Adipocyte (in vitro differentiated cells): ENCODE data around the gene TMEM164.

Source experiments
- DNase-seq: peaks from one replicate; pipeline ENCODE4 v3.0.0-alpha.2; 2015; ENCODE audit warnings: low read depth
- H3K27me3 ChIP-seq: replicated peaks from 2 replicates; pipeline ENCODE4 v1.7.0; 2013; ENCODE audit warnings: mild to moderate bottlenecking, low read length, moderate library complexity; ENCODE audit not compliant: control insufficient read depth, insufficient read depth
- H3K36me3 ChIP-seq: 2 replicates; pipeline ENCODE4 v1.7.0; 2013; ENCODE audit warnings: low read length, mild to moderate bottlenecking, moderate library complexity; ENCODE audit not compliant: control insufficient read depth, insufficient read depth, severe bottlenecking
- H3K4me1 ChIP-seq: 2 replicates; pipeline ENCODE4 v1.7.0; 2013; ENCODE audit warnings: mild to moderate bottlenecking, low read length, moderate library complexity; ENCODE audit not compliant: control insufficient read depth, insufficient read depth
- H3K4me3 ChIP-seq: 2 replicates; pipeline ENCODE4 v1.7.0; 2013; ENCODE audit warnings: mild to moderate bottlenecking, low read length, moderate library complexity
- H3K9ac ChIP-seq: 2 replicates; pipeline ENCODE4 v1.7.0; 2013; ENCODE audit warnings: mild to moderate bottlenecking, low read length, moderate library complexity
- H3K9me3 ChIP-seq: 2 replicates; pipeline ENCODE4 v1.7.0; 2013; ENCODE audit warnings: mild to moderate bottlenecking, low read length, moderate library complexity; ENCODE audit not compliant: control insufficient read depth

The TMEM164 gene

GRCh38 chrX:110004731-110005369 lies 1.9 kb downstream of the TMEM164 start:
- Histone ChIP-seq H3K36me3 (no peaks in the 10 kb centered on the region), H3K9ac (no peak overlapping the region), H3K9me3 (no peaks in the 10 kb centered on the region), H3K4me1 (peaks cover 20% of the 10 kb centered on the region), H3K27me3 (peaks cover 8% of the 10 kb centered on the region), H3K4me3 (peak overlapping the region; percentile 83)
- no peak for DNase-seq

- Histone ChIP-seq H3K4me3 (no peak overlapping the region), H3K9me3 (no peaks in the 10 kb centered on the region), H3K9ac (no peak overlapping the region), H3K4me1 (peaks cover 20% of the 10 kb centered on the region), H3K27me3 (peaks cover 5% of the 10 kb centered on the region), H3K36me3 (peaks cover 8% of the 10 kb centered on the region)
- DNase-seq = no peak
Measured at GRCh38 chrX:110006161-110006560, 3.2 kb downstream of the TMEM164 start.

DNA sequence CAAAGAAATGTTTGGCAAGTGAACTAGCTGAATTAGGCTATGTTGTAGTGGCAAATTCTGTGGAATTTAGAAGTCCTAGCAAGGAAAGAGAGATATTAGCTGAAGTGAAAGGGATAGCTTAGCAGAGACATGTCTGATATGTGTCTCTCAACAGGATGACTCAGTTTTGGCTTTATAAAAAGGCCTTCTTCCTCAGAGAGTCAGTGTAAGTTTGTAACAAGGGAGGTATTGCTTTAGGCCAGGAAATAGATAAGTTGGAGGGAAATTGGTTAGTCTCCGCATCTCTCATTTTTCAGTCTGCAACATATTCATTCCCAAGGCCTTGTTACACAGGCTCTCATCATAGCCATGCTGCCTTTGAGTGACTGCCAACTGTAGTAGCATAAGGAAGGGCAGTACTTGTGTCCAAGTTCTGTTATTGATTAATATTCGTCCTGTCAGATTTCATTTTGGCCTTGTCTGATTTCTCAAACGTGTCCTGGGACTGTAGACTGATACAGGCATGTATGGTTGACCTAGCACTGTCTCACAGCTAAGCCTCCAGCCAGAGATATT lies 4.0 kb downstream of the TMEM164 start:
- peaks cover 8% of the 10 kb centered on the region for H3K36me3 ChIP-seq
- H3K9ac ChIP-seq = no peak overlapping the region
- no peaks in the 10 kb centered on the region for H3K9me3 ChIP-seq
- H3K4me1 ChIP-seq = peaks cover 20% of the 10 kb centered on the region
- peaks cover 5% of the 10 kb centered on the region for H3K27me3 ChIP-seq
- DNase-seq = no peak
- H3K4me3 ChIP-seq = no peak overlapping the region

DNA sequence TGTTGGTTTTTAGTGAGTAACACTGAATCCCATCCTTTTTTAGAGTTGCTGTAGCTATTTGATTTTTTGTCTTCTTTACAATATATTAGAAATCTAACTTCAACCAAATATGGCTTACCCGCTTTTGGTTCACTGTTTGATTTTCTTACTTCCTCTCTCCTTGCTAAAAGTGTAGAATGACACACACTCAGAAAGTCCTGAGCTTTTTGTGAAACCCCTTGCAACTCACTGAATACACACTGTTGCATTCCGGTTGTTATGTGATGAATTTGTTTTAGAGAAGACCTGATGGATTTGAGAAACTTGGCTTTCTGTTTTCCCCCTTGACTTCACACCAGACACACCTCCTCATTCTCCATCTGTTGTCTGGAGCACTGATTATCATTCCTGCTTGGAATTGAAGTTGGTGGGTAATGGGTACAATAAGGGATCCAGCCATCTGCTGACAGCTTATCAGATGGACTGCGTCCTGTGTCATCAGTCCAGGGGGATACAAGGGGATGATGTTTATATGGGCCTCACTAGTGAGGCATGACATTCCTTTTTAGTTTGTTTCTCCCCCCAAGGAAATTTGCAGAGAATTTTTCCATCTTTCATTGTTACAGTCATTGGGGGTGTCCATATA lies 5.2 kb downstream of the TMEM164 start:
- Histone ChIP-seq H3K4me3 (no peak overlapping the region), H3K4me1 (peaks cover 23% of the 10 kb centered on the region), H3K9ac (no peak overlapping the region), H3K9me3 (no peaks in the 10 kb centered on the region), H3K36me3 (peaks cover 8% of the 10 kb centered on the region), H3K27me3 (peaks cover 5% of the 10 kb centered on the region)
- no peak for DNase-seq

- H3K27me3 ChIP-seq = peaks cover 4% of the 10 kb centered on the region
- peaks cover 11% of the 10 kb centered on the region for H3K4me1 ChIP-seq
- H3K9ac ChIP-seq = no peak overlapping the region
- no peaks in the 10 kb centered on the region for H3K9me3 ChIP-seq
- no peak for DNase-seq
- H3K4me3 ChIP-seq = no peak overlapping the region
- peaks cover 8% of the 10 kb centered on the region for H3K36me3 ChIP-seq
Measured at GRCh38 chrX:110012818-110013485, 10.0 kb downstream of the TMEM164 start.

GRCh38 chrX:110013968-110014367 lies 11.1 kb downstream of the TMEM164 start:
- peaks cover 11% of the 10 kb centered on the region for H3K4me1 ChIP-seq
- no peak overlapping the region for H3K4me3 ChIP-seq
- DNase-seq = no peak
- H3K36me3 ChIP-seq = peaks cover 8% of the 10 kb centered on the region
- peaks cover 9% of the 10 kb centered on the region for H3K27me3 ChIP-seq
- no peak overlapping the region for H3K9ac ChIP-seq
- H3K9me3 ChIP-seq = no peaks in the 10 kb centered on the region

DNA sequence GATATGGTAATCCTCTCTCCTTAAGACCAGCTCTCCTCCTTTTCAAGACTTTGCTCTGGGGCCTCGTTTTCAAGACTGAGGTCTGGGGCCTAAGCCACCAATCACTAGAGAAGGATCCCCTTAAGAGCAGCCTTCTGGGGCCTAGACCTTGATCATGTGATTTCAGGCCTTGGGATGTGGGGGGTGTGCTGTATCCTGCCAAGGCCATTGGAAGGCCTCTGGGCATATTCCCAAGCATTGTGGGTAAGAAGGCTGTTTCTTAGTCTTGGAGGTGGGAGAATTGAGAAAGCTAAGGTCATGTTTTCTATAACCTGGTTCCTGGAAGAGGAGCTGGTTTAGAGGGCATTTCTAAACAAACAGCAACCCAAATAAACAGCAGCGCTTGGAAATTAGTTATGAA lies 12.1 kb downstream of the TMEM164 start:
- no peak for DNase-seq
- no peaks in the 10 kb centered on the region for H3K9me3 ChIP-seq
- peaks cover 13% of the 10 kb centered on the region for H3K27me3 ChIP-seq

GRCh38 chrX:110015915-110016314 lies 13.0 kb downstream of the TMEM164 start:
- H3K4me3 ChIP-seq = no peak overlapping the region
- peaks cover 17% of the 10 kb centered on the region for H3K27me3 ChIP-seq
- H3K36me3 ChIP-seq = peaks cover 3% of the 10 kb centered on the region
- DNase-seq = no peak
- no peak overlapping the region for H3K9ac ChIP-seq
- H3K4me1 ChIP-seq = peaks cover 17% of the 10 kb centered on the region
- no peaks in the 10 kb centered on the region for H3K9me3 ChIP-seq

More for the DNA sequence above, 12.1 kb downstream of the TMEM164 start:
- no peak overlapping the region for H3K4me3 ChIP-seq
- no peak overlapping the region for H3K9ac ChIP-seq
- peaks cover 8% of the 10 kb centered on the region for H3K36me3 ChIP-seq
- H3K4me1 ChIP-seq = peaks cover 11% of the 10 kb centered on the region

GRCh38 chrX:110020536-110020935 lies 17.6 kb downstream of the TMEM164 start:
- no peaks in the 10 kb centered on the region for H3K9me3 ChIP-seq
- no peaks in the 10 kb centered on the region for H3K36me3 ChIP-seq
- H3K27me3 ChIP-seq = peaks cover 17% of the 10 kb centered on the region
- no peak overlapping the region for H3K9ac ChIP-seq
- H3K4me1 ChIP-seq = peaks cover 18% of the 10 kb centered on the region
- DNase-seq = no peak
- no peak overlapping the region for H3K4me3 ChIP-seq

GRCh38 chrX:110021258-110022022 lies 18.5 kb downstream of the TMEM164 start:
- Histone ChIP-seq H3K4me1 (peaks cover 24% of the 10 kb centered on the region), H3K4me3 (no peak overlapping the region), H3K36me3 (no peaks in the 10 kb centered on the region), H3K27me3 (peaks cover 15% of the 10 kb centered on the region), H3K9me3 (no peaks in the 10 kb centered on the region), H3K9ac (no peak overlapping the region)
- DNase-seq = peak; percentile 59
